Testis (tissue), 3 donors: Measurements from ENCODE around the gene HIPK2. TPM values are rescaled to one million over a fixed set of nuclear protein-coding genes. Genes with fewer than 3 reads are reported as not detected.

Source experiments
- DNase-seq: peaks from one replicate; pipeline ENCODE4 v3.0.0-alpha.2; 2019
- H3K27ac ChIP-seq, 2 donors: fragments of 200-600 bp; sonication (generic); one replicate each; pipeline ENCODE4 v1.5.1; 2019
- H3K27me3 ChIP-seq: fragments of 200-600 bp; sonication (generic); one replicate; pipeline ENCODE4 v1.5.1; 2019
- H3K36me3 ChIP-seq: fragments of 200-600 bp; sonication (generic); one replicate; pipeline ENCODE4 v1.5.1; 2017; ENCODE audit warnings: low read depth; ENCODE audit errors: missing control alignments
- H3K4me1 ChIP-seq: fragments of 200-600 bp; sonication (generic); one replicate; pipeline ENCODE4 v1.5.1; 2019
- H3K4me3 ChIP-seq, 2 donors: fragments of 200-600 bp; sonication (generic); one replicate each; pipeline ENCODE4 v1.5.1; 2017 to 2019
- H3K9me3 ChIP-seq: fragments of 200-600 bp; sonication (generic); one replicate; pipeline ENCODE4 v1.5.1; 2017
- CTCF ChIP-seq, 3 experiments: fragments of 450-650 bp in 2 of 3; fragments of 200-600 bp in 1 of 3; sonication (generic) in 1 of 3; IDR thresholded peaks; one replicate each; pipeline ENCODE4 v1.5.1; 2016 to 2019; ENCODE audit warnings: antibody characterized with exemption in 3 of 3, mild to moderate bottlenecking in 2 of 3, moderate library complexity in 1 of 3
- POLR2A ChIP-seq: fragments of 450-650 bp; IDR thresholded peaks from one replicate; pipeline ENCODE4 v1.6.1; 2017; ENCODE audit warnings: antibody characterized with exemption, mild to moderate bottlenecking, moderate library complexity
- WGBS, 2 donors: methylation state at CpG; one replicate each; pipeline ENCODE4 v1.1.5; 2018; 5-methylcytosine and 5-hydroxymethylcytosine counted together
- intact Hi-C: fragments of 100-400 bp; cut with DNase I; formaldehyde crosslinking; loops from one replicate; pipeline ENCODE4 v1.15.1; 2023; ENCODE audit warnings: low total_unique reads
- polyA plus RNA-seq: library from polyadenylated mRNA; stranded (reverse); fragments of 350-450 nt; fragmentation: Illumina TruSeq; extraction: RNeasy Lipid Tissue Mini Kit (QIAGEN cat#74804); gene quantifications from one replicate; pipeline ENCODE4 v1.2.3, GENCODE V29; 2014; ENCODE audit warnings: low read depth, low replicate concordance; ENCODE audit not compliant: insufficient read depth
- total RNA-seq, 2 donors: library from RNA; depleted of rRNA; stranded (reverse); fragments of >200 nt; gene quantifications; one replicate each; pipeline ENCODE4 v1.2.3, GENCODE V29; 2016

HIPK2 gene
- total and polyA plus RNA-seq, 3 donors from 2014 or later: 6.3 to 22.4 (median 17.8) TPM

GRCh38 chr7:139714163-139714901 lies 63.5 kb downstream of the HIPK2 start:
- Histone ChIP-seq H3K4me1 (no peaks in the 10 kb centered on the region), H3K4me3 (no peak overlapping the region), H3K27ac (no peak overlapping the region), H3K27me3 (no peaks in the 10 kb centered on the region), H3K36me3 (no peaks in the 10 kb centered on the region), H3K9me3 (no peaks in the 10 kb centered on the region)
- no peak for DNase-seq
- TF ChIP-seq POLR2A (no peak), CTCF (IDR thresholded peaks at IDR 0.05) (no peak)
- intact Hi-C loops: no loop called here
- WGBS, 2 donors: 77 to 85% methylated on average over 23 of the region's 23 CpGs

- H3K4me1 ChIP-seq: no peaks in the 10 kb centered on the region
- no peaks in the 10 kb centered on the region for H3K27me3 ChIP-seq
- no peak for TF ChIP-seq CTCF (IDR thresholded peaks at IDR 0.05)
- no peak for TF ChIP-seq POLR2A
- H3K36me3 ChIP-seq: no peaks in the 10 kb centered on the region
- no peak for DNase-seq
- intact Hi-C loops: no loop called here
- 89 to 97% methylated on average over 15 of the region's 15 CpGs for WGBS, 2 donors
- no peak overlapping the region for H3K4me3 ChIP-seq
- no peaks in the 10 kb centered on the region for H3K9me3 ChIP-seq
- no peak overlapping the region for H3K27ac ChIP-seq
Measured at GRCh38 chr7:139713526-139714162, 64.2 kb downstream of the HIPK2 start.

- WGBS, 2 donors: 89 to 93% methylated on average over 9 of the region's 9 CpGs
- TF ChIP-seq POLR2A: no peak
- TF ChIP-seq CTCF (IDR thresholded peaks at IDR 0.05): no peak
- Histone ChIP-seq H3K36me3 (no peaks in the 10 kb centered on the region), H3K27ac (no peak overlapping the region), H3K9me3 (no peaks in the 10 kb centered on the region), H3K4me3 (no peak overlapping the region), H3K27me3 (no peaks in the 10 kb centered on the region), H3K4me1 (no peaks in the 10 kb centered on the region)
- no peak for DNase-seq
- intact Hi-C loops: no loop called here
Measured at GRCh38 chr7:139713061-139713460, 64.7 kb downstream of the HIPK2 start.

- Histone ChIP-seq H3K4me1 (no peaks in the 10 kb centered on the region), H3K4me3 (no peak overlapping the region), H3K36me3 (no peaks in the 10 kb centered on the region), H3K27me3 (no peaks in the 10 kb centered on the region), H3K27ac (no peak overlapping the region), H3K9me3 (no peaks in the 10 kb centered on the region)
- WGBS, 2 donors: 77 to 82% methylated on average over 11 of the region's 11 CpGs
- no peak for DNase-seq
- TF ChIP-seq POLR2A (no peak), CTCF (IDR thresholded peaks at IDR 0.05) (no peak)
- intact Hi-C loops: no loop called here
Measured at GRCh38 chr7:139711991-139712743, 65.6 kb downstream of the HIPK2 start.
